Frontal cortex (tissue), 4 donors: ENCODE results near the gene CDC23. TPM values are rescaled to one million over a fixed set of nuclear protein-coding genes. Genes with fewer than 3 reads are reported as not detected.
"Not testable (repeated sequence)": the region's sequence is repeated elsewhere in the genome, so short reads cannot be mapped to it uniquely, and the experiment has no call there.

Source experiments
- DNase-seq, 2 donors: peaks; one replicate each; pipeline ENCODE4 v3.0.0; 2012; ENCODE audit warnings: low spot score in 2 of 2
- FAIRE-seq: peaks from 2 replicates; lab custom pipeline; 2012; peaks lifted over from hg19 to GRCh38; lab: Jason Lieb, UNC
- total RNA-seq: library from RNA; depleted of rRNA; stranded (reverse); fragments of >200 nt; gene quantifications from one replicate; pipeline ENCODE4 v1.2.3, GENCODE V29; 2014
- donor health status: control.
- donor health status: control.
- donor health status: control.

The CDC23 gene
- total RNA-seq, 1 donor from 2014 or later = 32.2 TPM

- not testable (repeated sequence) for DNase-seq, FAIRE-seq
Measured at GRCh38 chr5:138155977-138156376, 57.1 kb downstream of the CDC23 start.

DNA sequence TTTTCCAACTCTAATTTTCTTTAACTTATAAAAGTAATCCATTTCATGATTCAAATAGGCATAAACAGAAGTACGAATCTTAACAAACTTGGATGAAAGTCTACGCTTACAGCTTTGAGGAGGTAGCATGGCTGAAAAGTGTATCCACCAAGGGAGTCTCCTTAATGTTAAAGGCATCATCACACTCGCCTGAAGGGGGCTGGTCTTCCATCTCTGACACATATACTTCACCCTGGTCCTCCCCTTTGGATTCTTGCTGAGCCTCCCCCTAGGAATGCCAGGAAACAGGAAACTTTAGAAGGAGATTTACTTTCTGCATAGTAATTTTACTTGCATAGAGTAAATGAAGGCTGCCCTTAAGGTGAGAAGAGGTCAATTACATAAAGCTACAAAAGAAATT, 63.6 kb downstream of the CDC23 start:
- DNase-seq = no peak
- no peak for FAIRE-seq

DNA sequence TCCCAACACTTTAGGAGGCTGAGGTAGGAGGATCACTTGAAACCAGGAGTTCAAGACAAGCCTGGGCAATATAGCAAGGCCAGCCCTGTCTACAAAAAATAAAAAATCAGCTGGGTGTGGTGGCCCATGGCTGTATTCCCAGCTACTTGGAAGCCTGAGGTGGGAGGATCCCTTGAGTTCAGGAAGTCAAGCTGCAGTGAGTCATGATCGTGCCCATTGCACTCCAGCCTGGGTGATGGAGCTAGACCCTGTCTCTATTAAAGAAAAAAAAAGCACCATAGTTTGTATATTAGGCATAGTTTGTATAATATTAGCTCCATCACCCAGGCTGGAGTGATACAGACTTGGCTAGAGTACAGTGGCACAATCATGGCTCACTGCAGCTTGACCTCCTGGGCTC, 64.3 kb downstream of the CDC23 start:
- FAIRE-seq (no peak), DNase-seq (no peak)

- FAIRE-seq, DNase-seq: not testable (repeated sequence)
Measured at GRCh38 chr5:138143578-138143977, 69.5 kb downstream of the CDC23 start.

DNA sequence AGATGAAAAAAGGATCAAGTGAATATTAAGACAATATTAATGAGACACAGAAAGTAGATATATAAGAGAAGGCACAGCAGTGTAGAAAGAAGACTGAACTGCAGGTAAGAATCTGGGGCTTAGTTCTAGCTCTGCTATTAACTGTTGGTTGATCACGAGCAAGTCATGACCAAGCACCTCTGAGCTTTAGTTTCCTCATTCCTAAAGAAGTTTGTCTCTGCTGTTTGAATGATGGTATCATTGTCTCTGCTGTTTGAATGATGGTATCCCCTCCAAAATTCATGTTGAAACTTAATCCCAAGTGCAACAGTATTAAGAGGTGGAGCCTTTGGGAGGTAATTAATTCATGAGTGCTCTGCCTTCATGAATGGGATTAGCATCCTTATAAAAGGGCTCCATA, 71.4 kb downstream of the CDC23 start:
- no peak for FAIRE-seq
- DNase-seq = no peak

GRCh38 chr5:138140268-138140667, 72.9 kb downstream of the CDC23 start:
- no peak for FAIRE-seq
- no peak for DNase-seq

DNA sequence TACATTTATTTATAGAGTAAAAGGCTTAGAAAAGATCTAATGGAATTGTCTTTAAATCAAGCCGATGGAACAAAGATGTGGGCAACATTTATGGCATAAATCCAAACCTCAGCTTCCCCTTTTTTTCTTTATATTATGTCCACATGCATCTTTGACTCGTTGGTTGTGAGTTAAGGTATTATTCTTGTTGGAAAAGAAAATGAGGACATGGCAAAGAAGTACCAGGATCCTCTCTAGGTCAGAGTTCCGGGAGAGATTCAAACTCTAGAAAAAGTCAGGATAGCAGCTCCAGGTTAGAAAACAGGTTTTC, 73.4 kb downstream of the CDC23 start:
- FAIRE-seq (no peak), DNase-seq (no peak)

DNA sequence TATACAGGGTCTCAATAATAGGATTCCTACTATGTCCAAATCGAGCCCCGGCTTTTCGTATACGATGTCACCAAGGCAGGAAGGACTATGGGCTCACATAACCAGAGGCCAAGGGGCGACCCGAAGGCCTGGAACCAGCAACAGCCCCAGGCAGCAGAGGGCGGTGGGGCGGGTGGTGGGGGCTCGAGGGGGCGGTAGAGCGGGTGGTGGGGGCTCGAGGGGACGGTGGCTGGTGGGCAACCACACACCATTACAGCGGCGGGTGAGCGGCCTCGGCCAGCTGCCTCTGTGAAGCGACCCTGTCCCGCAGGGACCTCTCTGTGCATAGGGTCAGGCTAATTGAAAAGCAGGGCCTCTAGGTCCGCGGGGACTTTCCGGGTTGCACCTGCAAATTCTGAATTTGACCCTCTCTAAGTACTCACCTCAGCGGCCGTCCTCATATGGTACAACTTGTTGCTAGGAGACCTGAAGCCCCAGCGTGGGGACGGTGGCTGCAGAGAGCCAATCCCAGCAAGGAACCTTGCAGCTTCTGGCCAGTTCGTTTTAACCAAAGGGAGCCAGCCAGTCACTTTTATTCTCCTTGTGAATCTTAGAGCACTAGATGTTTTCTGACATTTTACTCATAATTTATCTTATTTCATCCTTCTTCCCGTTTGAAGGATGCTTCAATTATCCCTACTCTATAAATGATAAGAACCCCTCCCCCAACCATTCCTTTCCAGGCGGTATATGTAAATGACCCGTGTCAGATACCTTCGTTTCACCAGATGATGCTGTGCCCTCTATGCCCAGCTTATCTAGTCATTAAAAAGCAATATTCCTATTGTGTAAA, 74.0 kb downstream of the CDC23 start, which contains the start of gene NME5:
TSS of gene NME5 (minus strand) at position 480 of the 832 bp plus-strand sequence. CDS start 648 bp downstream, outside the sequence.
- DNase-seq (peak; percentile 52 to 57), FAIRE-seq (no peak)

Other genes starting within 250 kb of the CDC23 start
- 84.8 TPM for gene FAM13B, start 180.2 kb downstream of the CDC23 start, total RNA-seq
- gene WNT8A, start 129.3 kb downstream of the CDC23 start, total RNA-seq = 0.82 TPM
- gene NME5, start 73.9 kb downstream of the CDC23 start, total RNA-seq = 13.0 TPM
- gene BRD8, start 34.7 kb downstream of the CDC23 start, total RNA-seq = 41.2 TPM
- gene KIF20A, start 34.2 kb downstream of the CDC23 start, total RNA-seq = 4.1 TPM
- gene GFRA3, start 61.3 kb upstream of the CDC23 start, total RNA-seq = not detected
- 2.4 TPM for gene CDC25C, start 118.5 kb upstream of the CDC23 start, total RNA-seq
- gene FAM53C, start 124.9 kb upstream of the CDC23 start, total RNA-seq = 19.2 TPM
- 81.9 TPM for gene KDM3B, start 139.4 kb upstream of the CDC23 start, total RNA-seq
- 70.9 TPM for gene REEP2, start 225.7 kb upstream of the CDC23 start, total RNA-seq